Measurements from ENCODE around the gene SLCO4A1.
A peak's percentile ranks its signal among the peaks of the same experiment; 100 is the strongest.
"Not testable (repeated sequence)": the region's sequence is repeated elsewhere in the genome, so short reads cannot be mapped to it uniquely, and the experiment has no call there.

Gene SLCO4A1

DNA sequence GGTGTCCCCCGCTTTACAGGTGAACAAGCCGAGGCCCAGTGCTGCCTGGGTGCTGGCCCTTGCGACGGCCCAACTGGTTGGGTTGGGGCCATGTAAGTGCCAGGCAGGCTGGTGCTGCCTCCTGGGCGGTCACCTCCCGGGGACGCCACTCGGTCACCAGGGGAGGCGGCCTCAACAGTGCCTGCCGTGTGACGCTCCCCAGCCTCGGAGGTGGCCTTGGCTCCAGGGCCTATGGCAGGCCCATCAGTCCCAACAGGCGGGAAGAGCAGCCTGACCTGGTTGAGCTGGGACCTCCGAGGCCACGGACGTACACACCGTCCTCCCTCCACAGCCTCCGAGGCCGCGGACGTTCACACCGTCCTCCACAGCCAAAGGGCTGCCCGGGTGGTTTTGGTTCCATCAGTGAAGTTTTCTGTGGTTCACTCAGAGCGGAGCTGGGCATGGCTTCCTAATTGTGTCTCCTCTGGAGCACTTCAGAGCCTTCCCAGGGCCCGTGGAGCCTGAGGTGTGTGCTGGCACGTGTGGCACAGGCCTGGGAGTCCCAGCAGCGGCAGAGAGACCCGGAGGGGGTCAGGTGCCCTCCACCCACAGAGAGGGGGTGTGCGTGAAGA, 19.3 kb upstream of the SLCO4A1 start:
- DNase-seq, result no peak

GRCh38 chr20:62623488-62624324, 18.6 kb upstream of the SLCO4A1 start:
- peak; percentile 87 for DNase-seq

DNA sequence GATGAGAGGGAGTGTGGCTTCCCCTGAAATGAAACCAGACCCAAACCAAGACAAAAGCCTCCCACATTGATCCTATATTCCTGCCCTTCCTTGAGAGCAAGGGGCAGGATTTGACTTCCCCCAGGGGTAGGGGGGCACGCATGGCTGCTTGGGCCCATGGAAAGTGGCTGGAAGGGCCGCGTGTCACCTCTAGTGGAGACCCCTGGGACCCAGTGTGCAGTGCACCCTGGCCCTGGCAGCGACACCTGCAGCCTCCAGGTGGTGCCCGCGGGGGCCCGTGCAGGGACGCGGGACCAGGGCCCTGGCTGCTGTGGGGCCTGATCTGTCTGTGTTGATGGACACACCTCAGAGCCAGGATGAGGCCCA, 18.0 kb upstream of the SLCO4A1 start:
- DNase-seq, result no peak

DNA sequence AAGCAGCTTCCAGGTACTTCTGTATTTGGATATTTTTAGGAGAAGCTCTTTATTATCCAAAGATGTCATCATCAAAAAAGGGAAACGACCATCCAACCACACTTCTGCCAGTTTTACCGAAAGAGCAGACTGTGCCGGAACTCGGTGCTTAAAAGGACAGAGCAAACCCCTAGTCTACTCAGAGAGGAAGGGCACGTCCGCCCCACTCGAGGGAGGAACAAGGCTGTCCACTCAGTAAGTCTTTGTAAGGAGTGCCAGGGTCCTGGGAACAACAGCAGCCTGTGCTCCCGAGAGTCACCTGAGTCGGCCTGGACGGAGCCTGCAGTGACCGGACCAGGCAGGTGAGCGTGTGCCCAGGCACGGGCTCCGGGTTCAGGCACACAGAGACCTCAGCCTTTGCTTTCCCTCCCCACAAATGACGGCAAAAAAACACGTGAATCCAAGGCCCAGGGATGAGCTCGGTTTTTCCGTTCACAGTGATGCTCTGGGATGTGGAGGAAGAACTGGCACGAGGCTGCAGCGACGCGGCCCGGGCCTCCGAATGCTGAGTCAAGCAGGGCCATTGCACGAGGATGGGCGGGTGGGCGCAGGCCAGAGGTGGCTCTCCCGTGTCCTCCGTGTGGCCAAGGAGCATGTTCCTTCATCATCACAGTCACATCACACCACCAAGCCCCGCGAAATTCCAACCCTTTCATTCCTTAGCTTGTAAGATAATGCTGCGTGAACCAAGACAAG, 17.4 kb upstream of the SLCO4A1 start:
- no peak for DNase-seq

DNA sequence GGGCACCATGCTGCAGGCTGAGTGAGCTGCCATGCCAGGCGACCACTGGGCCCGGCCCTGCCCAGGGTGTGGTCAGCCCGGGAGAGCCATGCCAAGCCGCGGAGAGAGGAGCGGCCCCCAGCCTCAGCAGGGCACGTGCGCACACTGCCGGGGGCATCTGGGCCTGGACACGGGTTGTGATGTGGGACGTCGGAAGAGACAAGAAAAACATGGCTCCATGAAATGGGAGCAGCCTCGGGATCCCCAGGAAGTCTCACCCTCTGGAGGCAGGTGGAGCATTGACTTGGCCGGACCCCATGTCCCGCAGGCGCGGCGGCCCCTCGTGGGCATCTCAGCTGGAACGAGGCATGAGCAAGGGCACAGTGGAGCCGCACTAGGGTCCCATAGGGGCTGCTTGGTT, 16.8 kb upstream of the SLCO4A1 start:
- no peak for DNase-seq

- no peak for DNase-seq
Observed at GRCh38 chr20:62625921-62626547, 16.3 kb upstream of the SLCO4A1 start.

- DNase-seq, result not testable (repeated sequence)
Observed at GRCh38 chr20:62627425-62627824, 14.9 kb upstream of the SLCO4A1 start.

GRCh38 chr20:62627901-62628612, 14.2 kb upstream of the SLCO4A1 start:
- DNase-seq, result no peak

- DNase-seq, result no peak
Observed at GRCh38 chr20:62628691-62629090, 13.6 kb upstream of the SLCO4A1 start.

DNA sequence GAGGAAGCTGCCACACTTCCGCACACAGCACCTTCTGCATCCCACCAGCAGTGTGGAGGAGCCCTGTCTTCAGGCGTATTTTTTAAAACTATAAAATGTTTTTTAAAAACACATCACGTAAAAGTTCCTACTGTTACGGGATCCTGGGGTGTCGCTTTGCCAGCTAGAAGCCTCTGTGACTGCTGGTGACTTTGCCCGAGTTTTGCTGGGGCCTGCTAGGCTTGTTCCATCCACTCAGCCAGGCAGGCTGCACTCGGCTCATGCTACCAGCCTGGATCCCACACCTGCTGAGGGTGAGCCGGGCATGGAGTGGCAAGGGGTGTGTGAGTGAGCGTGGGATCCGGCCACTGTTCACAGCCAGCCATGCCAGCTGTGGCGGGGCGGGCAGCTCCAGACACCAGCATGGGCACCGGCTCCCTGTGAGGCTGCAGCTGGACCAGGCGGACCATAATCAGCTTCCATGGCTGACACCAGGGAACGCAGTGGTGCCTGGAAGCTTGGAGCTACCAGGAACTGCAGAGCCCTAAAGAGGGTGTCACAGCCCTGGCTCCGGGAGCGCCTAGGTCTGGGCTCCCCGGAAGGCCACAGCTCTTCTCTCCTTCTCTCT, 12.3 kb upstream of the SLCO4A1 start:
- no peak for DNase-seq

DNA sequence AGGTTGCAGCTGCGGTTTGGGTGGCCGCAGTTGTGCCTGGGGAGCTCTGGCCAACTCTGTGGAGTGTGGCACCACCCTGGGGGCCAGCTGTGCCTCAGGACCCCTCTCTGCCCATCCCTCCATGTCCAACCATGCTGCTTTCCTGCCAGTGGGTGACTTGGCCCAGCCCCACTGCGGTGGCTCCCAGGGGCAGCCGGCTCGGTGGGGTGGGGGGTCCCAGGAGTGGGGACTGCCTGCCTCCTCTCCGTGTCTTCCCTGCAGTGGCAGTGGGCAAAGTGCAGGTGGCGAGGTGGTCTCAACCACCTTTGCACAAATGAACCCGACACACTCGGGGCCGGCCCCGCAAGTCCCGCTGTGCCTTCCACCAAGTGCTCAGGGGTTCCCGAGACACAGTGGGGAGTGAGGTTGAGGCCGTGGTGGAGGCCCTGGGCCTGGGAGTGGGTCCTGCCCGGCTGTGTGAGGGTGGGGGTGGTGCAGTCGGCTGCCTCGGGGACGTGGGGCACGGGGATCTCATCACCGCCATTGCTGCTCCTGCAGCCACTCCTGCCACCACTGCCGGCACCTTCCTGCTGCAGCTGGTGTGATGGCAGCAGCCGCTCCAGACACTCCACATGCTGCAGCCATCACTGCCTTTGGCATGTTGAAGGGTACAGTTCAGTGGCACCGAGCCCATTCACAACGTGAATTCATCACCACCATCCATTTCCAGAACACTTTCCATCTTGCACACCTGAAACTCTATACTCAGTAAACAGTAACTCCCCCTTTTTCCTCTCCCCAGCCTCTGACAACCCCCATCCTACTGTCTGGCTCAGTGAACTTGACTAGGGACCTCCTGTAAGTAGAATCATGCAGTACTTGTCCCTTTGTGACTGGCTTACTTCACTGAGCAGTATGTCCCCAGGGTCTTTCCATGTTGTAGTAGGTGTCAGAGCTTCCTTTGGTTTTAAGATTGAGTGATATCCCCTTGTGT, 10.7 kb upstream of the SLCO4A1 start:
- no peak for DNase-seq

- DNase-seq, result no peak
Observed at GRCh38 chr20:62632575-62633090, 9.7 kb upstream of the SLCO4A1 start.

GRCh38 chr20:62633598-62634329, 8.5 kb upstream of the SLCO4A1 start:
- no peak for DNase-seq

- no peak for DNase-seq
Observed at GRCh38 chr20:62634330-62634967, 7.9 kb upstream of the SLCO4A1 start.

DNA sequence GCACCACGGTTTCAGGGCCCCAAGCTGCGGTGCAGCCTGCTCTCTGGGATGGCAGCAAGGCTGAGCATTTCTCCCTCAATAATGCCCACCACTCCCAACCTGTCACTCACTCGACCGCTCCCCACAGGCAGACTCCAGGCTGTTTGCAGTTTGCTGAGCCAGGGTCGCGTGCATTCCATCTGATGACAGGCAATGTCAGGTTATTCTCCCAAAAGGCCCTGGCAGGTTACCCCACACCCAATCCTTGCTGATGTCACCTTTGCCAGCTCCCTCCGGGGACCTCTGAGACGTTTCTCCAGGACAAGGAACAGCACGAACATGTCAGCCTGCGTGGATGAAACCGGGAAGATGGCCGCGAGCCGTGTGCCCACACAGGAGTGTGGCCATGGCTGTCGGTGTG, 7.1 kb upstream of the SLCO4A1 start:
- DNase-seq, result no peak

DNA sequence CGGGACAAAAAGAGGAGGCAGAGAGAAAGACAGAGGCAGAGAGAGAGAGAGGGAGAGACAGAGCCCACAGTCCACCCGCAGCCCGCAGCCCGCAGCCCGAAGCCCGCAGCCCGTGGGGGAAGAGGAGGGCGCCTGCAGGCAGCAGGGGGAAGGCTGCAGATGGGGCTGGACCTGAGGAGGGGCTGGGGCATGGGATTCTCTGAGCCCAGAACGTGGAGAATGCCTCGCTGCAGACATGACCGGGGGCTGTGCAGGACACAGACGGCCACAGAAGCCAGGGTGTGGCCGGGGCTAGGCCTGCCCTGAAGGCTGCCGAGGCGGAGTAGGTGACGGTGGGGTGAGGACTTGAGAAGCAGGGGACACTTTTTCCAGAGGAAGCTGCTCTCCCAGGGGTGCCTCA, 6.5 kb upstream of the SLCO4A1 start:
- no peak for DNase-seq

DNA sequence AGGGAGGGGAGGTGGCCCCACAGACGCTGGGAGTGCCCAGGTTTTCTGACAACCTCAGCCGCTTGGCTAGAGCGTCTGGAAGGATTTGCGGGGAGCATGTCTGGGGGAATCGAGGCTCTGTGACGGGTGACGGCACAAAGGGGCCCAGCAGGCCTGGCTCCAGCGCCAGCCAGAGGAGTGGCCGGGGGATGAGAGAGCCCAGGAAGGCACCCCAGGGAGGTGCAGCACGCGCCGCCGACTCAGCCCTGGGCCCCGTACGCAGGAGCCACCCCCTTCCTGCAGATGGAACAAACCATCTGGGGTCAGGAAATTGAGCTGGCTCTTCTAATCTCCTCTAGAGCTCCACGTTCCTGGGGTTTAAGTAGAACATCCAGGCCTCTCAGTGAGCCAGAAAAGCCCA, 5.9 kb upstream of the SLCO4A1 start:
- no peak for DNase-seq

GRCh38 chr20:62637110-62637509, 5.2 kb upstream of the SLCO4A1 start:
- DNase-seq, result no peak

GRCh38 chr20:62637521-62638054, 4.7 kb upstream of the SLCO4A1 start:
- no peak for DNase-seq

Data from activated naive CD4-positive, alpha-beta T cell treated with anti-CD3 and anti-CD28 coated beads, Interleukin-2, amount 50 U/mL, for 16 hours (primary cell).